ENCODE measurements around the gene PPARD. TPM values are rescaled to one million over a fixed set of nuclear protein-coding genes. Genes with fewer than 3 reads are reported as not detected.

The PPARD gene
- total RNA-seq, 4 donors from 2014 or later: 10.3 to 16.0 (median 13.3) TPM

DNA sequence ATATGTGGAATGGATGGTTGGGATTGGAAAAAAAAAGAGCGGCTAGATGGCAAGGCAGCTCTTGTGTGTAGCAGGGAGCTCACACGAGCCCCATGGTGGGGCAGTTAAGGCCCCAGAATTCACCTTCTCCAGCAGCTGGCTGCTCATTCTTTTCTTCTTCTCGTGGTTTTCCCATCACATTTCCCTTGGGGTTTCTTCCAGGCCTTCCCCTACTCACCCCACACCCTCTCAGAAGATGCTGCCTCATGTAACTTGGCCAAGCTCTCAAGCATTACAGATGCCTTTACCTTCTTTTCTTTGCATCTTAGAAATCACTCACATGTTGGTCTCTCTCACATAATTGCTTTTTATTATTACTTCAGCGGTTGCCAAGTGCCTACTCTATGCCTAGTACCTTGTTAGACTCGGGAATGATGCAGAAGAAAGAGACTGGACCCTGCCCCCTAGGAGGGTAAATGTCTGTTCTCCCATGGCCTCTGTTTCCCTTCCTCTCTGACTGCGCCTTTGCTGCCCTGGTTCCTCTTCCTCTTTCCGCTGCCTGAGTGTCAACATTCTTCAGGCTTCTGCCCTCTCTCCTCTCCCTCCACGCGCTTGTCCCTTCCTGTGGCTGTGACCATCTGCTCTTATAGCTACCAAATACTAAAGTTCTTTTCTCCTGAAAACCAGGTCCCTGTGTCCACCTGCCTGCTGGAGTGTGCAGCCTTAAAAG, 28.6 kb downstream of the PPARD start:
- H3K36me3 ChIP-seq: no peaks in the 10 kb centered on the region
- no peak overlapping the region for H3K4me3 ChIP-seq
- no peaks in the 10 kb centered on the region for H3K9me3 ChIP-seq
- peaks cover 0 to 40% (median 16%) of the 10 kb centered on the region in 3 donors for H3K4me1 ChIP-seq
- ATAC-seq: no peak
- H3K27me3 ChIP-seq: no peaks in the 10 kb centered on the region
- TF ChIP-seq EP300 (IDR thresholded peaks at IDR 0.05) (no peak), POLR2AphosphoS5 (IDR thresholded peaks at IDR 0.05) (no peak), POLR2A (IDR thresholded peaks at IDR 0.05) (no peak)
- TF ChIP-seq, protein P1, sequence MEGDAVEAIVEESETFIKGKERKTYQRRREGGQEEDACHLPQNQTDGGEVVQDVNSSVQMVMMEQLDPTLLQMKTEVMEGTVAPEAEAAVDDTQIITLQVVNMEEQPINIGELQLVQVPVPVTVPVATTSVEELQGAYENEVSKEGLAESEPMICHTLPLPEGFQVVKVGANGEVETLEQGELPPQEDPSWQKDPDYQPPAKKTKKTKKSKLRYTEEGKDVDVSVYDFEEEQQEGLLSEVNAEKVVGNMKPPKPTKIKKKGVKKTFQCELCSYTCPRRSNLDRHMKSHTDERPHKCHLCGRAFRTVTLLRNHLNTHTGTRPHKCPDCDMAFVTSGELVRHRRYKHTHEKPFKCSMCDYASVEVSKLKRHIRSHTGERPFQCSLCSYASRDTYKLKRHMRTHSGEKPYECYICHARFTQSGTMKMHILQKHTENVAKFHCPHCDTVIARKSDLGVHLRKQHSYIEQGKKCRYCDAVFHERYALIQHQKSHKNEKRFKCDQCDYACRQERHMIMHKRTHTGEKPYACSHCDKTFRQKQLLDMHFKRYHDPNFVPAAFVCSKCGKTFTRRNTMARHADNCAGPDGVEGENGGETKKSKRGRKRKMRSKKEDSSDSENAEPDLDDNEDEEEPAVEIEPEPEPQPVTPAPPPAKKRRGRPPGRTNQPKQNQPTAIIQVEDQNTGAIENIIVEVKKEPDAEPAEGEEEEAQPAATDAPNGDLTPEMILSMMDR (IDR thresholded peaks at IDR 0.05): no peak
- peak overlapping the region in 1 of 4 donors; percentile 9 for H3K27ac ChIP-seq
- WGBS, 2 donors (ENCODE audit: low coverage in 1 of 2): 78 to 92% methylated on average over 8 to 9 of the region's 9 CpGs

DNA sequence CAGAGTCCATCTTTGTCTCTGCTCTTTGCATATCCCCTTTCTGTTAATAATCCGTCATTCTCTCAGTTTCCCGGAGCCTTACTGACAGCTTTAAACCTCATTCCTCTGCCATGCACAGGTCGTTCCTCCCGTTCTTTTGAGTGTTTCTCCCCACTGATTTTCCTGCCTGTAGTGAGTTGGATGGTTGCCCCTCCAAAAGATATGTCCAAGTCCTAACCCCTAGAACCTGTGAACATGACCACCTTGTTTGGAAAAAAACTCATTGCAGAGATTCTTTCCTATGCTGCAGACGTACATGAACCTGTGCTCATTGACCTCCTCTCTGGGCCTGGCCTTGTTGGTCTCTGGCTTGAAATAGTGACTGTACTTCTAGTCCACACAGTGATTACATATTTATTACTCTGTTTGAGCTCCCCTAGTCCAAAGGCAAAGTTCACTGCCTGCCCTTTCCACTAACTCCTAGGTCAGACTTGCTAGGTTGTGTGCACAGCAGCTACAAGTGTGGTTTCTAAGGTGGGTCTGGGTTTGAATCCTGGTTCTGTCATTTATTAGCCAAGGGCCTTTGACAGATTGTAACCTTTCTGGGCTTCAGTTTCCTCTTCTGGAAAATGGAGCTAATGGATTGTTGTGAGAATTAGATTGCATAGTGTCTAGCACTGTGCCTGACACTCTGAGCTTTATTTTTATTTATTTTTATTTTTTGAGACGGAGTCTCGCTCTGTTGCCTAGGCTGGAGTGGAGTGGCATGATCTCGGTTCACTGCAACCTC, 29.3 kb downstream of the PPARD start:
- no peak overlapping the region for H3K4me3 ChIP-seq
- H3K9me3 ChIP-seq: no peaks in the 10 kb centered on the region
- no peak for TF ChIP-seq POLR2A (IDR thresholded peaks at IDR 0.05)
- no peak for TF ChIP-seq POLR2AphosphoS5 (IDR thresholded peaks at IDR 0.05)
- TF ChIP-seq EP300 (IDR thresholded peaks at IDR 0.05): no peak
- TF ChIP-seq, protein P1 (IDR thresholded peaks at IDR 0.05): no peak
- 81 to 87% methylated on average over 3 to 8 of the region's 8 CpGs for WGBS, 2 donors (ENCODE audit: low coverage in 1 of 2)
- no peak overlapping the region for H3K27ac ChIP-seq
- peaks cover 0 to 46% (median 18%) of the 10 kb centered on the region in 3 donors for H3K4me1 ChIP-seq
- no peaks in the 10 kb centered on the region for H3K36me3 ChIP-seq
- ATAC-seq: no peak
- H3K27me3 ChIP-seq: no peaks in the 10 kb centered on the region

- Histone ChIP-seq H3K27ac (no peak overlapping the region), H3K36me3 (no peaks in the 10 kb centered on the region), H3K4me3 (no peak overlapping the region), H3K27me3 (no peaks in the 10 kb centered on the region), H3K4me1 (peaks cover 0 to 55% (median 23%) of the 10 kb centered on the region in 3 donors), H3K9me3 (no peaks in the 10 kb centered on the region)
- TF ChIP-seq, protein P1 (IDR thresholded peaks at IDR 0.05): no peak
- TF ChIP-seq EP300 (IDR thresholded peaks at IDR 0.05) (no peak), POLR2A (IDR thresholded peaks at IDR 0.05) (no peak), POLR2AphosphoS5 (IDR thresholded peaks at IDR 0.05) (no peak)
- no peak for ATAC-seq
These were observed 30.3 kb downstream of the PPARD start for GRCh38 chr6:35372633-35373032.

DNA sequence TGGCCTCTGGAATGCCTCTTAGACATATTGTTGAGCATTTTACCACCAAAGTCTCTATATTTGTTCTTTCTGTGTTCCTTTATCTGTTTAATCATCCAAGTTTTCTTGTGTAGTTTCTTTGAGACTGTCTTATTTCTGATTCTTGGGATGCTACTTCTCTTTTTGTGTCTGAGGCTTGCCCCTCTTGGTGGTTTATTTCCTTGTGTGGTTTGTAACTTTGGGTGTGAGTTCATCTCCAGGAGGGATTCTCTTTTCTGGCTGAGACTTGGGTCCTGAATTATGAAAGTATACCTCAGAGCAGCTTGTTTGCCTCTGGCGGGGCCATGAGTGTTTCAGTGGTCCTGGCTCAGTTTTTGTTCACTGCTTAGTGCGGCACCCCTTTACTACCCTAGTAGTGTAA, 33.9 kb downstream of the PPARD start:
- no peak overlapping the region for H3K4me3 ChIP-seq

More for the DNA sequence above, 33.9 kb downstream of the PPARD start:
- no CpG with 5 or more reads among the region's 2 CpGs for WGBS, 2 donors (ENCODE audit: low coverage in 1 of 2)
- TF ChIP-seq POLR2A (IDR thresholded peaks at IDR 0.05): no peak
- no peak for TF ChIP-seq POLR2AphosphoS5 (IDR thresholded peaks at IDR 0.05)
- no peak for TF ChIP-seq EP300 (IDR thresholded peaks at IDR 0.05)
- TF ChIP-seq, protein P1 (IDR thresholded peaks at IDR 0.05): no peak
- H3K27me3 ChIP-seq: no peaks in the 10 kb centered on the region
- H3K4me1 ChIP-seq: peaks cover 0 to 49% (median 7%) of the 10 kb centered on the region in 3 donors
- H3K27ac ChIP-seq: peak overlapping the region in 3 of 4 donors; percentile 61 to 71 (median 66)
- ATAC-seq: no peak
- H3K36me3 ChIP-seq: no peaks in the 10 kb centered on the region
- H3K9me3 ChIP-seq: no peaks in the 10 kb centered on the region

All from gastroesophageal sphincter (tissue), 4 donors.